AG09319 (cell line): Measurements from ENCODE around the gene BRIX1.
A peak's percentile ranks its signal among the peaks of the same experiment; 100 is the strongest.

ENCODE experiments used
- DNase-seq: peaks from one replicate; pipeline ENCODE4 v3.0.0-alpha.2; 2010; ENCODE audit warnings: low read depth; ENCODE audit errors: extremely low read depth
- TF ChIP-seq, protein P1 (sequence below): IDR thresholded peaks from 2 replicates; pipeline ENCODE4 v1.5.1; 2011; ENCODE audit warnings: low read depth, mild to moderate bottlenecking, inconsistent platforms, low read length, moderate library complexity

Gene BRIX1

DNA sequence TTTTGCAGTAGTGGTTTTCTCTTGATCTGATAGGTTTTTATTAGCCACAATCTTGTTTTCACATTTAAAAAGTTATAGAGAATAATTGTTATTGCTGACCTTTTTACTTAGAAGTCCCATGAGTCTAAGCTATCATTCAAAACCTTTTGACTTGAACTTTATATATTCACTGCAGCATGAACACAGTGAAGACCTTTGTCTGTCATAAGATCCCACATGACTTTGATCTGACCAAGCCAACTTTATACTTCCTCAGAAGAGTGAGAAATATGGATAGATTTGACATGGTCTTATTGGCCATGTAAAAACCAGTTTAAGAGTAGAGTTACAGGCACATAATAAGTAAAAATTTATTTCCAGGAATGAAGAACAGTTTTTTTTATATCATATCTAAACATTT is 34.3 kb upstream of the BRIX1 start:
- TF ChIP-seq, protein P1, sequence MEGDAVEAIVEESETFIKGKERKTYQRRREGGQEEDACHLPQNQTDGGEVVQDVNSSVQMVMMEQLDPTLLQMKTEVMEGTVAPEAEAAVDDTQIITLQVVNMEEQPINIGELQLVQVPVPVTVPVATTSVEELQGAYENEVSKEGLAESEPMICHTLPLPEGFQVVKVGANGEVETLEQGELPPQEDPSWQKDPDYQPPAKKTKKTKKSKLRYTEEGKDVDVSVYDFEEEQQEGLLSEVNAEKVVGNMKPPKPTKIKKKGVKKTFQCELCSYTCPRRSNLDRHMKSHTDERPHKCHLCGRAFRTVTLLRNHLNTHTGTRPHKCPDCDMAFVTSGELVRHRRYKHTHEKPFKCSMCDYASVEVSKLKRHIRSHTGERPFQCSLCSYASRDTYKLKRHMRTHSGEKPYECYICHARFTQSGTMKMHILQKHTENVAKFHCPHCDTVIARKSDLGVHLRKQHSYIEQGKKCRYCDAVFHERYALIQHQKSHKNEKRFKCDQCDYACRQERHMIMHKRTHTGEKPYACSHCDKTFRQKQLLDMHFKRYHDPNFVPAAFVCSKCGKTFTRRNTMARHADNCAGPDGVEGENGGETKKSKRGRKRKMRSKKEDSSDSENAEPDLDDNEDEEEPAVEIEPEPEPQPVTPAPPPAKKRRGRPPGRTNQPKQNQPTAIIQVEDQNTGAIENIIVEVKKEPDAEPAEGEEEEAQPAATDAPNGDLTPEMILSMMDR: no peak
- DNase-seq: no peak

DNA sequence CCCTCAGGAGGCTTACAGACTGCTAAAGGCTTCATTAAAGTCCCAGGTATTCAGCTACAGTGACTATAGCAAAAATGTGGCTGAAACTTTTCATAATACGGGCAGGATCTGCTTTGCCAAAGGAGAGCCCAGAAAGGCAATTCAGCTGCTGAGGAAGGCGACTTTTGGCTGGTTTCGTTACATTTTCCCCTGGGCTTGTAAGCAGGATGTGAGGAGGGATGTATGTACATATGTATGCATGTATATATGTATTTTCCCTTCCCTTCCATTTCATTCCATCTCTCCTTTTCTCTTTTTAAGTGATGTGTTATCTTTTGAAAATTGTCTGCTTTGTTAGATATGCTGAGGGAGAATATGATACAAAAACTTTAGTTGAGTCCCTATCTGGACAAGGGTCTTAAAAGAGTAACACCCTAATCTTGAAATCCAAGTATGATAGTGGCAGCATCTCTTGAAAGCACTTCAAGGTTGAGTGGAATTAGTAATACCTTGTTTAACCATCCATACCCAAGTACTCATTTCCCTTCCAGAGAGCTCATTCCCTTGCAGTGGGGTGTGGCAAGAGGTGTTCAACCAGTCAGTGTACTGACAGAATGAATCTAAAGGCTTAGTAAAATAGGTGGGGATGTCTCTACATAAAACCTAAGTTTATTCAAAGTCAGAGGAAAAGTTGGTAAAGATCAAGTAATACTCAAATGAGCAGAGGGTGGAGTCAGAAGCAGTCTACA is 29.0 kb upstream of the BRIX1 start:
- DNase-seq: no peak
- TF ChIP-seq, protein P1: no peak

DNA sequence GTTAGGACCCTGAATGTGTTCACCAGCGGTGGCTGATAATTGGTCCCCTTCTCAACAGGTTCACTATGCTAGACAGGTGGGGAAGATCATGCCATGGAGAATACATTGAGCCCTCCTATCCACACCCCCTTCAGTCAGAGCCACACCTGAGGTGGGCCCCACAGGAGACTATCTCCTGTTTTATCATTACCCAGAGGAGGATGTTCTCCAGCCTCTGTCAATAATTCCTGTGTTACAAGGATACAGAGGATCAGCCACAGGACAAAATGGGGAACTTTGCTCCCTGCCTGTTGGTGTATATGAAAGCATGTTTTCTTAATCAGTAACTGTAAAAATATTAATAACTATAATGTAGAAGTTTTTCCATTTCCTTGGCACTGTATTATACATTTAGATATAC is 26.1 kb upstream of the BRIX1 start:
- DNase-seq: no peak
- TF ChIP-seq, protein P1: no peak

- TF ChIP-seq, protein P1: no peak
- DNase-seq: peak; percentile 90
Observed at GRCh38 chr5:34891981-34892380, 23.5 kb upstream of the BRIX1 start.

GRCh38 chr5:34892414-34892813 is 23.1 kb upstream of the BRIX1 start:
- no peak for DNase-seq
- TF ChIP-seq, protein P1: no peak

DNA sequence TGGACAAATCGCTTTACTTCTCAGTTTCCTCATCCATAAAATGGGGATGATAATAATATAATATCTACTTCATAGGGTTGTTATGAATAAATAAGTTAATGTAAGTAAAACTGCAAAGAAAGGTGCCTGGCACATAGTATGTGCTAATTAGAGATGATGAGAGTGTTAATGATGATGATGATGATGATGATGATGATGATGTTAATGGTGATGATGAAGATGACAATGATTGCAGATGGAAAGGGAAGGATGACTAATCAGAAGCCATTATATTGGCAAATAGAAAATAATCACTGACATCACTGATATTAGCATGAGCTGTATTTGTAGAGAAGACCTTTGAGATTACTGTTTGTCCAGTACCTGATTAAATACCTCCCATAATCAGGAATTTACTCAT is 20.8 kb upstream of the BRIX1 start:
- TF ChIP-seq, protein P1: no peak

GRCh38 chr5:34895641-34896419 is 19.7 kb upstream of the BRIX1 start:
- TF ChIP-seq, protein P1: no peak
- no peak for DNase-seq

More for the DNA sequence above, 20.8 kb upstream of the BRIX1 start:
- no peak for DNase-seq
